Right atrium auricular region (tissue), 2 donors: Measurements from ENCODE around the gene IGLON5. TPM values are rescaled to one million over a fixed set of nuclear protein-coding genes. Genes with fewer than 3 reads are reported as not detected.

ENCODE experiments used
- DNase-seq: peaks from one replicate; pipeline ENCODE4 v3.0.0-alpha.2; 2019; ENCODE audit warnings: low spot score
- H3K27ac ChIP-seq, 2 donors: fragments of 200-600 bp; sonication (generic); 1 replicate in 1 of 2; 2 replicates in 1 of 2; pipeline ENCODE4 v1.5.1; 2016 to 2019
- H3K27me3 ChIP-seq, 2 donors: fragments of 200-600 bp; sonication (generic); one replicate each; pipeline versions ENCODE4 v1.5.1 to v1.6.0; 2017 to 2019
- H3K36me3 ChIP-seq: fragments of 200-600 bp; sonication (generic); one replicate; pipeline ENCODE4 v1.5.1; 2016
- H3K4me1 ChIP-seq, 2 donors: fragments of 200-600 bp; sonication (generic); one replicate each; pipeline versions ENCODE4 v1.5.1 to v1.6.0; 2017 to 2019
- H3K4me3 ChIP-seq, 2 donors: fragments of 200-600 bp; sonication (generic); 1 replicate in 1 of 2; 2 replicates in 1 of 2; pipeline ENCODE4 v1.5.1; 2017 to 2019; ENCODE audit warnings: mild to moderate bottlenecking in 1 of 2, moderate library complexity in 1 of 2
- H3K9me3 ChIP-seq, 2 donors: fragments of 200-600 bp; sonication (generic); one replicate each; pipeline ENCODE4 v1.5.1; 2019
- CTCF ChIP-seq, 2 donors: fragments of 200-600 bp; sonication (generic); IDR thresholded peaks; one replicate each; pipeline ENCODE4 v1.5.1; 2019; ENCODE audit warnings: antibody characterized with exemption in 2 of 2
- total RNA-seq, 2 donors: library from RNA; depleted of rRNA; stranded (reverse); fragments of >200 nt; gene quantifications; one replicate each; pipeline ENCODE4 v1.1.0, GENCODE V29; 2016

Gene IGLON5
- total RNA-seq, 2 donors from 2014 or later = 0.31 TPM; not detected in 1

DNA sequence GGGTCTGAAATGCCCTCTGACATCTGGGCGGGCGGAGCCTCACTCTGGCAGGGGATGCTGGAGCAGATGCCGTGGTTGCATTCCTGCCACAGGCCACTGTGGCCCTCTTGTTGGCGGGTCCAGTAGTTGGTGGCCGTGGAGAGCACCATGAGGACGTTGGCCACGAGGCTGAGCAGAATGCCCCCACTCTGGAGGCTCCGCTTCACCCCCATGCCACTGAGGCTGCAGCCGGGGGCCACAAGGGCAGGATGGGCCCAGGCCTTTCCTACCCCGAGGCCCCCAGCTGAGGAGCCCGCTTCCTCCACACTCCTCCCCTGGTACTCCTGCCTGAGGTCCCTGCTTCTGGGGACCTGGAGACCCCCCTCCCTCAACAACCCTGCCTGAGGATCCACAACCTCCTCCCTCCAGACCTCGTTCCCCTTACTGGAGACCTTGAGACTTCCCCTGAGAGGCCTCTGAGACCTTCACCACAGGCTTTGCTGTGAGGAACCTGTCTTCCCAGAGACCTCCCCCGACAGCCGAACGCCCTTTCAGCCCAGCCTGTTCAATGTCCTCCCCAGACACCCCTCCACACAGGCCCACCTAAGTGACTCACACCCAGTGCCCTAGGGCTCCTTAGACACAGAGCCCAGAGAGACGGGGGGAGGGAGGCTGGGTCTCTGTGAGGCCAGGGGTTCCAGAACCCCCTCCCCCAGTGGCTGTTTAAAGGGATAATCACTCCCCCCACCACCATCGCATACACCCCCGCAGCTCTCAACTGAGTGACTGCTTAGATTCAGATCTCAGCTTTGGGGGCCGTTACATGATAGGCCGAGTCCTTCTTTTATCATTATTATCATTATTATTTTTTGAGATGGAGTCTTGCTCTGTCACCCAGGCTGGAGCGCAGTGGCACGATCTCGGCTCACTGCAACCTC lies 57.2 kb downstream of the IGLON5 start, which contains the start of gene CLDND2:
CLDND2 (minus strand) TSS at position 638 of the 917 bp plus-strand sequence; CDS start at position 212, 426 bp downstream.
- Histone ChIP-seq H3K27me3 (no peaks in the 10 kb centered on the region), H3K9me3 (no peaks in the 10 kb centered on the region), H3K36me3 (no peaks in the 10 kb centered on the region), H3K4me3 (peak within 1 kb of the TSS; percentile 51 to 78), H3K4me1 (peaks cover 0 to 30% of the 10 kb centered on the region in 2 donors), H3K27ac (peak within 1 kb of the TSS; percentile 95 to 99)
- DNase-seq = no peak
- no peak for TF ChIP-seq CTCF (IDR thresholded peaks at IDR 0.05)

DNA sequence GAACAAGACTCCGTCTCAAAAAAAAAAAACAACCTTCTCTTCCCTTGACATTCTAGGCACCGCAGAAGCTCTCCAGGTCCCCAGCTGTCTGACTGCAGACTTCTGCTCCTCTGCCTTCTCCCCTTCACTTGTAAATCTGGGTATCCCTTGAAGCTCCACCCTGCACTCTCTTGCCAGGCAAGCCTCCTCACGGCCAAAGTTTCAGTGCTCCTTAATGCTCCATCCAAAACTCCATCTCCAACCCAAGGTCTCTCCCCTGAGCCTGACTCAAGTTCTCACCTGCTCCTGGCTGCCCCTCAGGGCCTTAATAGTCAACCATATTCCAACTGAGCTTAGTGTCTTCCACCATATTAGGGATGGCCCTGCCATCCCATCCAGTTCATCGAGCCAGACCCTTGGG lies 58.8 kb downstream of the IGLON5 start:
- H3K4me1 ChIP-seq = peaks cover 0 to 14% of the 10 kb centered on the region in 2 donors
- H3K36me3 ChIP-seq = no peaks in the 10 kb centered on the region
- DNase-seq = no peak
- no peak overlapping the region for H3K4me3 ChIP-seq
- no peak for TF ChIP-seq CTCF (IDR thresholded peaks at IDR 0.05)
- no peaks in the 10 kb centered on the region for H3K27me3 ChIP-seq
- H3K27ac ChIP-seq = no peak overlapping the region
- no peaks in the 10 kb centered on the region for H3K9me3 ChIP-seq

- H3K4me1 ChIP-seq = peaks cover 0 to 9% of the 10 kb centered on the region in 2 donors
- H3K36me3 ChIP-seq = no peaks in the 10 kb centered on the region
- H3K27ac ChIP-seq = no peak overlapping the region
- H3K27me3 ChIP-seq = no peaks in the 10 kb centered on the region
- no peak overlapping the region for H3K4me3 ChIP-seq
- no peaks in the 10 kb centered on the region for H3K9me3 ChIP-seq
- TF ChIP-seq CTCF (IDR thresholded peaks at IDR 0.05) = no peak
- no peak for DNase-seq
Measured at GRCh38 chr19:51371186-51371690, 59.8 kb downstream of the IGLON5 start.

DNA sequence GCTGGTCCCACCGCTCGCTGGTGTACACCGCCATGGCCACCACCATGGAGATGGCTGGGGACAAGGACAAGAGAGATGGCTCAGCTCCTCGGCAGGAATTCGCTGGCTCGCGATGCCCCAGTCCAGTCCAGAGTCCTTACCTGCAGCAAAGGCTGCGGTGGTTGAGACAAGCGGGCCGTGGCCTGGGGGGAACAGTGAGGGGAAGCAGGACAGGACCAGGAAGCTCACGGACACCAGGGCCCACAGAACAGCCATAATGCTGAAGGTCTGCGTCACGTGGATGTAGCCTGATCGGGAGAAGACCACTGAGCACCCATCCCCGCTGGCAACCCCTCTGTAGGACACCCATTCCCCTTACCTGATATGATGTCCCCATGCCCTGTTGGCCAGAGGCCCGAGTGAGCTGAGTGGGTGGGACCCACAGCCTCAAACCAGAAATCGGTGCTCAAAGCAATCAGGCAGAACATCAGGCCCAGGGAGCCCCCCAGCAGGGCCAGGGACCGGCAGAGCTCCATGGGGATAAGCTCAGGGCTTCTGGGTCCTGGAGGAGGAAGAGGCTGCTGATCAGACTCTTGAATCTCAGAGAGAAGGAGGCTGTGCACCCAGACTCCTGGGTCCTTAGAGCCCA lies 60.7 kb downstream of the IGLON5 start:
- H3K36me3 ChIP-seq = no peaks in the 10 kb centered on the region
- H3K4me3 ChIP-seq = no peak overlapping the region
- H3K4me1 ChIP-seq = peaks cover 0 to 9% of the 10 kb centered on the region in 2 donors
- H3K27ac ChIP-seq = no peak overlapping the region
- DNase-seq = no peak
- no peaks in the 10 kb centered on the region for H3K27me3 ChIP-seq
- no peaks in the 10 kb centered on the region for H3K9me3 ChIP-seq
- TF ChIP-seq CTCF (IDR thresholded peaks at IDR 0.05) = no peak

- no peak within 1 kb of the TSS for H3K4me3 ChIP-seq
- no peaks in the 10 kb centered on the region for H3K9me3 ChIP-seq
- peaks cover 0 to 9% of the 10 kb centered on the region in 2 donors for H3K4me1 ChIP-seq
- no peaks in the 10 kb centered on the region for H3K36me3 ChIP-seq
- H3K27me3 ChIP-seq = no peaks in the 10 kb centered on the region
- no peak within 1 kb of the TSS for H3K27ac ChIP-seq
- no peak for TF ChIP-seq CTCF (IDR thresholded peaks at IDR 0.05)
- no peak for DNase-seq
Measured at GRCh38 chr19:51372649-51373504, 61.4 kb downstream of the IGLON5 start, which contains the start of gene NKG7. NKG7 (minus strand) TSS chr19:51372654; CDS start chr19:51372535, 119 bp downstream.
